ENCODE results near the gene GCAT.
A peak's percentile ranks its signal among the peaks of the same experiment; 100 is the strongest.

Gene GCAT

GRCh38 chr22:37803195-37803638, 4.5 kb upstream of the GCAT start:
- no peak for DNase-seq (ENCODE audit: extremely low spot score)
- ChIA-PET POLR2A (no interaction called here), CTCF (interaction anchor here (1.2 kb wide), 1 partner anchor 16 kb away, joined by 3 read pairs; no protein-coding TSS in a partner anchor)
- no peak for TF ChIP-seq CTCF (IDR thresholded peaks at IDR 0.05; ENCODE audit: control extremely low read depth, extremely low read depth, low read depth, missing control alignments)

DNA sequence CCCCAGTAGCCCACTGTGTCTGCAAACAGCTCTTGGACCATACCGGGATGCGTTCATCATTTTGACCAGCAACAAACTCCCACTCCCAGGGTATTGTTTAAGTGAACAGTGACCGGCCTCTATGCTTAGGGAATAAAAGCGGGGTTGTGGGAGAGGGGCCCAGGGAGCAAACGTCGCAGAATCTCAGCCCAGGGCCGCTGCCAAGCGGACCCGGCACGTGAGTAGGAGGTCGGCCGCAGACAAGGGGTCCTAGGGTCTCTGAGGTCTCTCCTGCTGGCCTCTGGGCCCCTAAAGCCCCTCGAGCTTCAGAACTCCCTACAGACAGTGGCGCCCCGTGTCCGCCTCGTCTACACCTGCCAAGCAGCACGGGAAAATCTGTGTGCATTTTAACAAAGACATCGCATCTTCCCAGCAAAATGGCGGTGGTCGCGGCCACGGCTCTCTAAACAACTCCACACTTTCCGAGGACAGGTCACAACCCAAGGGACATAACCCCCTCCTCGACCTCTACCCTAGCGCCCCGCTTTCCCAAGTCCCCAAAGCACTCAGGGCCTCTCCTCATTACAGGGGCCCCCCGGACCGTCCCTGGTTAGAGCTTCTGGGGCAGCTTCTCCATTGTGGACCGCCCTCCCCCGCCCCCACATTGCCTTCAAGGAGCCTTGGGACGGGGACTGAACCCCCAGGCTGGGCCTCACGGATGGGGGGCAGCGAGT, 3.9 kb upstream of the GCAT start:
- POLR2A ChIA-PET, result no interaction called here
- no peak for TF ChIP-seq CTCF (IDR thresholded peaks at IDR 0.05; ENCODE audit: control extremely low read depth, extremely low read depth, low read depth, missing control alignments)
- no peak for DNase-seq (ENCODE audit: extremely low spot score)
- CTCF ChIA-PET, result interaction anchor here (2.1 kb wide), 1 partner anchor 14 kb away, joined by 12 read pairs; no protein-coding TSS in a partner anchor

DNA sequence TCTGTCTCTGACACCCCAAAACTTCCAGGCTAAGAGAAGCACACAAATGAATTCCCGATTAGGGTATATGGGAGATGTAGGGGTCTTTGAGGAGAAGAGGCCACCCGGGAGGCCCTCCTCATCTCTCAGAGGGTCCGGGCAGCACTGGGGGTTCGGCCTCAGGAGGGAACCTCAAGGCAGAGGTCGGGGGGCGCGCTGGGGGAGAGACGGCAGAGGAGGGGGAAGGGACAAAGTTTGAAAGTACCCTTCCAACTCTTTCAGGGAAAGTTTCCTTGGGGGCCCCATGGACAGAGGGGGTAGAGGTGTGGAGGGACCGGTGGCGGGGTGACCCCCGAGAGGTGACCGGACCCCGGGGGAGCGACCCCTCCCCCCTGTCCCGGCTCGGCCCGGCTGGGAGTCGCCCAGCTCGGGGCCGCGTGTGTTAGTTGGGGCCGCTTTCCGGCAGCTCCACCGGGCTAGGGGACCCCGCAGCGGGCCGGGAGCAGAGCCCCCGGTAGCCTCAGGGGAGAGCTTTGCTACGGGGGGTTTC, 3.3 kb upstream of the GCAT start:
- ChIA-PET CTCF (interaction anchor here (2.1 kb wide), 1 partner anchor 14 kb away, joined by 12 read pairs; no protein-coding TSS in a partner anchor), POLR2A (no interaction called here)

DNA sequence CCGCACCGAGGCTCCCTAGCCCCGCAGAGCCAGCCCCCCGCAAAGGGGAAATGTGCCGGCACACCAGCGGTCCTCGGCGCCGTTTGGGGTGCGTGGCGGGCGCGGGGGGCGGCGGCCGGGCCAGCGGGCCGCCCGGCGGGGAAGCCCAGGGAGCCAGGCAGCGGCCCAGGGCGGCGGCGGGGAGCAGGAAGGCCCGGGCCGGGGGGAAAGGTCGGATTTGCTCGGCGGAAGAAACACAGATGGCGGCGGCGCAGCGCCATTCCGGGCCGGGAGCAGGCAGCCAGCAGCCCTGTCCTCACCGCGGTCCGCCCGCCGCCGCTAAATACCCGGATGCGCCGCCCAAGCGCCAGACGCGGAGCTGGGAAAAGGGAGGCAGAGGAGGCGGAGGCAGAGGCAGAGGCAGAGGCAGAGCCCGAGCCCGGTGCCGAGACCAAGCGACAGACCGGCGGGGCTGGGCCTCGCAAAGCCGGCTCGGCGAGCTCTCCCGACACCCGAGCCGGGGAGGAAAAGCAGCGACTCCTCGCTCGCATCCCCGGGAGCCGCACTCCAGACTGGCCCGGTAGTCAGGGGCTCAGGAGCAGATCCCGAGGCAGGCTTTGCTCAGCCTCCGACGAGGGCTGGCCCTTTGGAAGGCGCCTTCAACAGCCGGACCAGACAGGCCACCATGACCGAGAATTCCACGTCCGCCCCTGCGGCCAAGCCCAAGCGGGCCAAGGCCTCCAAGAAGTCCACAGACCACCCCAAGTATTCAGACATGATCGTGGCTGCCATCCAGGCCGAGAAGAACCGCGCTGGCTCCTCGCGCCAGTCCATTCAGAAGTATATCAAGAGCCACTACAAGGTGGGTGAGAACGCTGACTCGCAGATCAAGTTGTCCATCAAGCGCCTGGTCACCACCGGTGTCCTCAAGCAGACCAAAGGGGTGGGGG, 2.6 kb upstream of the GCAT start:
- CTCF ChIA-PET, result interaction anchor here (2.1 kb wide), 1 partner anchor 13 kb away, joined by 12 read pairs; no protein-coding TSS in a partner anchor
- POLR2A ChIA-PET, result no interaction called here
- peak; percentile 57 for DNase-seq (ENCODE audit: extremely low spot score)
- TF ChIP-seq CTCF (IDR thresholded peaks at IDR 0.05; ENCODE audit: control extremely low read depth, extremely low read depth, low read depth, missing control alignments), result no peak

More for the DNA sequence above, 3.3 kb upstream of the GCAT start:
- TF ChIP-seq CTCF (IDR thresholded peaks at IDR 0.05; ENCODE audit: control extremely low read depth, extremely low read depth, low read depth, missing control alignments), result no peak
- DNase-seq (ENCODE audit: extremely low spot score), result no peak

- CTCF ChIA-PET, result interaction anchor here (2.1 kb wide), 1 partner anchor 12 kb away, joined by 12 read pairs; no protein-coding TSS in a partner anchor
- POLR2A ChIA-PET, result no interaction called here
Observed at GRCh38 chr22:37805810-37806277, 1.9 kb upstream of the GCAT start.

More at GRCh38 chr22:37805810-37806277, 1.9 kb upstream of the GCAT start:
- no peak for TF ChIP-seq CTCF (IDR thresholded peaks at IDR 0.05; ENCODE audit: control extremely low read depth, extremely low read depth, low read depth, missing control alignments)
- DNase-seq (ENCODE audit: extremely low spot score), result no peak

Measured in GM10248 (cell line).